ENCODE measurements around the gene HSPB1.

GRCh38 chr7:76260171-76260703 lies 42.2 kb upstream of the HSPB1 start:
- no peak for TF ChIP-seq CTCF (IDR thresholded peaks at IDR 0.05)
- no peak for TF ChIP-seq EZH2 (IDR thresholded peaks at IDR 0.05; ENCODE audit: borderline replicate concordance, insufficient read depth, low read depth, low read length, poor library complexity, severe bottlenecking)
